GM18499 (cell line): Measurements from ENCODE around the gene NPSR1.
"Not testable (repeated sequence)": the region's sequence is repeated elsewhere in the genome, so short reads cannot be mapped to it uniquely, and the experiment has no call there.

Source experiments
- ATAC-seq: cut with Tn5 transposase; IDR thresholded peaks from one replicate; pipeline ENCODE4 v1.9.1; 2021; ENCODE audit warnings: moderate number of reproducible peaks; ENCODE audit not compliant: insufficient read depth, unreplicated experiment

Gene NPSR1

GRCh38 chr7:34657632-34658268, at the start of gene NPSR1:
NPSR1 (plus strand) TSS chr7:34658218; CDS start chr7:34658413, 195 bp downstream.
- no peak for ATAC-seq

GRCh38 chr7:34612661-34613060, 45.4 kb upstream of the NPSR1 start:
- ATAC-seq = no peak

- ATAC-seq = no peak
These were observed 37.6 kb upstream of the NPSR1 start for GRCh38 chr7:34620425-34620824.

GRCh38 chr7:34622182-34622581, 35.8 kb upstream of the NPSR1 start:
- ATAC-seq = no peak

GRCh38 chr7:34622771-34623250, 35.2 kb upstream of the NPSR1 start:
- ATAC-seq = no peak

- ATAC-seq = not testable (repeated sequence)
These were observed 29.4 kb upstream of the NPSR1 start for GRCh38 chr7:34628618-34629017.

- no peak for ATAC-seq
These were observed 5.2 kb upstream of the NPSR1 start for GRCh38 chr7:34652809-34653208.

GRCh38 chr7:34653787-34654186, 4.2 kb upstream of the NPSR1 start:
- ATAC-seq = no peak

- ATAC-seq = no peak
These were observed 2.6 kb upstream of the NPSR1 start for GRCh38 chr7:34655384-34655783.

- no peak for ATAC-seq
These were observed 2.0 kb upstream of the NPSR1 start for GRCh38 chr7:34656041-34656440.

GRCh38 chr7:34659472-34660075, 1.6 kb downstream of the NPSR1 start:
- no peak for ATAC-seq

GRCh38 chr7:34662058-34662708, 4.2 kb downstream of the NPSR1 start:
- ATAC-seq = no peak

- ATAC-seq = no peak
These were observed 6.7 kb downstream of the NPSR1 start for GRCh38 chr7:34664755-34665154.

GRCh38 chr7:34672430-34672829, 14.4 kb downstream of the NPSR1 start:
- ATAC-seq = no peak

GRCh38 chr7:34673066-34673465, 15.0 kb downstream of the NPSR1 start:
- ATAC-seq = no peak

- no peak for ATAC-seq
These were observed 17.8 kb downstream of the NPSR1 start for GRCh38 chr7:34675749-34676374.

- ATAC-seq = no peak
These were observed 19.5 kb downstream of the NPSR1 start for GRCh38 chr7:34677491-34677890.

GRCh38 chr7:34687529-34687928, 29.5 kb downstream of the NPSR1 start:
- ATAC-seq = no peak

- no peak for ATAC-seq
These were observed 38.4 kb downstream of the NPSR1 start for GRCh38 chr7:34696415-34696814.

GRCh38 chr7:34709771-34710170, 51.8 kb downstream of the NPSR1 start:
- no peak for ATAC-seq

- no peak for ATAC-seq
These were observed 60.8 kb downstream of the NPSR1 start for GRCh38 chr7:34718867-34719266.
